GM12878 (cell line): Measurements from ENCODE around the gene HCFC1. TPM values are rescaled to one million over a fixed set of nuclear protein-coding genes. Genes with fewer than 3 reads are reported as not detected.

Source experiments
- ATAC-seq: fragments of 200-7000 bp; cut with Tn5 transposase; 3 replicates; pipeline ENCODE4 v1.9.1; 2020; ENCODE audit warnings: mild to moderate bottlenecking, moderate library complexity
- BruUV-seq: library from RNA; stranded (reverse); fragments of 400-500 nt; replicated peaks from 2 replicates; lab custom pipeline; 2021; lab: Mats Ljungman, UMichigan
- CTCF ChIA-PET: fragments of 300-600 bp; sonication (Branson Sonifier 250); formaldehyde crosslinking; extraction: SDS; loops from one replicate; lab custom pipeline; 2021; ENCODE audit warnings: inconsistent platforms; lab: Yijun Ruan, JAX
- POLR2A ChIA-PET: fragments of 350-600 bp; formaldehyde crosslinking; extraction: SDS; loops from one replicate; lab custom pipeline; 2021; ENCODE audit warnings: inconsistent platforms; lab: Charles Lee
- RAD21 ChIA-PET: fragments of 300-600 bp; sonication (Branson Sonifier 250); formaldehyde crosslinking; loops from one replicate; lab custom pipeline; 2023; ENCODE audit warnings: antibody characterized with exemption; ENCODE audit not compliant: unreplicated experiment; lab: Charles Lee
- SMC1A ChIA-PET: fragments of 300-600 bp; sonication (Branson Sonifier 250); formaldehyde crosslinking; loops from one replicate; lab custom pipeline; 2023; ENCODE audit not compliant: unreplicated experiment, uncharacterized antibody; lab: Charles Lee
- DNase-seq: peaks from one replicate; pipeline ENCODE4 v3.0.0-alpha.2; 2011; ENCODE audit warnings: low read depth, low spot score
- FAIRE-seq: peaks from 3 replicates; lab custom pipeline; 2011; peaks lifted over from hg19 to GRCh38; lab: Jason Lieb, UNC
- H2AFZ ChIP-seq: 2 replicates; pipeline ENCODE4 v1.6.0; 2011; ENCODE audit warnings: low read depth, low read length, control low read depth; ENCODE audit not compliant: control insufficient read depth
- H3K27ac ChIP-seq: 2 replicates; pipeline ENCODE4 v1.5.1; 2011; ENCODE audit warnings: control low read depth; ENCODE audit not compliant: control insufficient read depth, insufficient read depth
- H3K27me3 ChIP-seq, 2 experiments: replicated peaks in 1 of 2; 2 replicates each; pipeline versions ENCODE4 v1.6.0 to v1.6.1; 2011; ENCODE audit warnings: low read length in 1 of 2; ENCODE audit not compliant: control insufficient read depth in 2 of 2, insufficient read depth in 2 of 2
- H3K36me3 ChIP-seq, 2 experiments: 2 replicates each; pipeline ENCODE4 v1.5.1; 2011; ENCODE audit warnings: low read length in 1 of 2; ENCODE audit not compliant: control insufficient read depth in 2 of 2, insufficient read depth in 2 of 2
- H3K4me1 ChIP-seq: 2 replicates; pipeline ENCODE4 v1.6.1; 2011; ENCODE audit warnings: mild to moderate bottlenecking, low read length, moderate library complexity, mixed read lengths; ENCODE audit not compliant: control insufficient read depth, insufficient read depth
- H3K4me2 ChIP-seq: 2 replicates; pipeline ENCODE4 v1.6.0; 2011; ENCODE audit warnings: control low read depth; ENCODE audit not compliant: control insufficient read depth, insufficient read depth
- H3K4me3 ChIP-seq: fragments of 200-600 bp; sonication (generic); 2 replicates; pipeline ENCODE4 v1.5.1; 2016
- H3K79me2 ChIP-seq: 2 replicates; pipeline ENCODE4 v1.6.0; 2011; ENCODE audit warnings: low read length; ENCODE audit not compliant: control insufficient read depth, insufficient read depth
- H3K9ac ChIP-seq: 2 replicates; pipeline ENCODE4 v1.8.0; 2011; ENCODE audit warnings: low read length, control low read depth, mixed read lengths; ENCODE audit not compliant: control insufficient read depth, insufficient read depth
- H3K9me3 ChIP-seq: replicated peaks from 3 replicates; pipeline ENCODE4 v1.5.1; 2011; ENCODE audit warnings: mild to moderate bottlenecking, low read length; ENCODE audit not compliant: control insufficient read depth, insufficient read depth
- H4K20me1 ChIP-seq: 2 replicates; pipeline ENCODE4 v1.6.0; 2011; ENCODE audit not compliant: control insufficient read depth, insufficient read depth
- HCFC1 ChIP-seq: fragments of 150-350 bp; IDR thresholded peaks from 2 replicates; pipeline ENCODE4 v1.6.1; 2014; ENCODE audit warnings: low read length
- IRF4 ChIP-seq: IDR thresholded peaks from 2 replicates; pipeline ENCODE4 v1.6.1; 2011; ENCODE audit warnings: low read depth, low read length
- JUNB ChIP-seq: IDR thresholded peaks from 2 replicates; pipeline ENCODE4 v1.6.1; 2016; ENCODE audit warnings: antibody characterized with exemption, mild to moderate bottlenecking
- RBBP5 ChIP-seq: fragments of 200-600 bp; sonication (generic); conservative IDR thresholded peaks from 2 replicates; pipeline ENCODE4 v1.6.1; 2016
- RCOR1 ChIP-seq: conservative IDR thresholded peaks from 2 replicates; pipeline ENCODE4 v1.6.1; 2012; ENCODE audit warnings: low read depth, low read length, improper control_type of control experiment
- SKIL ChIP-seq: fragments of 450-650 bp; IDR thresholded peaks from 2 replicates; pipeline ENCODE4 v1.6.1; 2017; ENCODE audit warnings: mild to moderate bottlenecking, low read depth, inconsistent platforms; ENCODE audit not compliant: poor library complexity, severe bottlenecking
- WGBS: methylation state at CpG from one replicate; pipeline ENCODE4 v1.1.6; 2016; ENCODE audit warnings: low lambda C conversion rate; ENCODE audit not compliant: insufficient replicate concordance, insufficient coverage; ENCODE audit errors: missing lambda C conversion rate; 5-methylcytosine and 5-hydroxymethylcytosine counted together
- in situ Hi-C: fragments of 300-500 bp; cut with MboI; formaldehyde crosslinking; loops from 9 replicates; pipeline ENCODE4 v1.14.3; 2018; ENCODE audit warnings: mixed read lengths
- intact Hi-C: fragments of 100-400 bp; cut with micrococcal nuclease; formaldehyde crosslinking; loops from one replicate; pipeline ENCODE4 v1.14.2; 2022; ENCODE audit not compliant: unreplicated experiment
- polyA plus RNA-seq, 11 experiments: library from polyadenylated mRNA; depleted of rRNA in 4 of 11; unstranded in 6 of 11; stranded (reverse) in 5 of 11; fragments of >200 nt; fragmentation: Nextera tagmentation in 4 of 11; fragmentation: Illumina TruSeq in 1 of 11; extraction: Ambion mirVana in 4 of 11; extraction: Trizol in 1 of 11; gene quantifications; 1 replicate in 1 of 11; 2 replicates in 10 of 11; pipeline versions ENCODE4 v1.2.1 to v1.2.3, GENCODE V29; 2011 to 2016; ENCODE audit warnings: inconsistent platforms in 2 of 11, missing spikeins in 2 of 11, low read depth in 1 of 11
- total RNA-seq, 4 experiments: library from RNA; depleted of rRNA in 3 of 4; stranded (reverse); fragments of >200 nt in 3 of 4; fragmentation: Illumina TruSeq in 1 of 4; extraction: Trizol in 1 of 4; gene quantifications; 2 replicates each; pipeline versions ENCODE4 v1.2.1 to v1.2.3, GENCODE V29; 2013 to 2021
- TF ChIP-seq, protein P1 (sequence below): fragments of 450-650 bp; IDR thresholded peaks from 2 replicates; pipeline ENCODE4 v1.6.1; 2016; ENCODE audit warnings: mild to moderate bottlenecking
- TF ChIP-seq, protein P2 (sequence below): fragments of 450-650 bp; formaldehyde crosslinking; IDR thresholded peaks from 2 replicates; pipeline ENCODE4 v1.5.0; 2022; ENCODE audit warnings: mild to moderate bottlenecking, missing genetic modification characterization
- TF ChIP-seq, protein P3 (sequence below): fragments of 450-650 bp; IDR thresholded peaks from 2 replicates; pipeline ENCODE4 v1.6.1; 2017; ENCODE audit warnings: mild to moderate bottlenecking, moderate library complexity

Gene HCFC1
- total and polyA plus RNA-seq, 10 of the 15 experiments (the other 5 are each of a cell fraction or from before 2014, with no cell fraction given) = 3.9 to 92.7 (median 23.5) TPM

- ChIA-PET SMC1A (interaction anchor here (0.7 to 5.5 kb wide), 4 partner anchors 21 to 132 kb away, joined by 3 to 61 read pairs (median 12); partner anchors contain the start of genes IDH3G and SSR4), CTCF (interaction anchor here (0.6 to 8.7 kb wide), 7 partner anchors 21 to 136 kb away, joined by 3 to 172 read pairs (median 3); partner anchors contain the start of gene RENBP), RAD21 (interaction anchor here (1.1 to 6.2 kb wide), 4 partner anchors 9 to 81 kb away, joined by 3 to 48 read pairs (median 10); partner anchors contain the start of genes HCFC1 and NAA10), POLR2A (interaction anchor here (0.8 to 5.8 kb wide), 11 partner anchors 8 to 200 kb away, joined by 3 to 68 read pairs (median 4); partner anchors contain the start of genes HCFC1, NAA10 and TMEM187)
- 0% methylated on average over 3 of the region's 4 CpGs for WGBS
- Histone ChIP-seq H3K27ac (peak overlapping the region; percentile 98), H3K4me1 (peaks cover 9% of the 10 kb centered on the region; the same call in 1 of the 2 replicates), H3K9me3 (no peaks in the 10 kb centered on the region; the same call in 2 of the 3 replicates), H3K4me3 (peak overlapping the region; percentile 74), H3K27me3 (no peaks in the 10 kb centered on the region), H3K79me2 (peaks cover 39% of the 10 kb centered on the region), H3K4me2 (peak overlapping the region; percentile 93; the same call in 1 of the 2 replicates), H4K20me1 (no peaks in the 10 kb centered on the region), H3K36me3 (peaks cover 0 to 2% of the 10 kb centered on the region in 2 experiments; a peak in 3 of 4 replicates), H3K9ac (peak overlapping the region; percentile 97), H2AFZ (peak overlapping the region; percentile 17; the same call in 1 of the 2 replicates)
- BruUV-seq = no TSS peak
- in situ Hi-C loops (loop anchor here (10.0 kb wide), 1 partner anchor 58 kb away; no protein-coding TSS in a partner anchor), intact Hi-C loops (loop anchor here (2.0 to 5.0 kb wide), 4 partner anchors 44 to 446 kb away; partner anchors contain the start of genes ABCD1, BCAP31, FLNA and HCFC1)
- no peak for FAIRE-seq
- peak; percentile 1 for ATAC-seq
- no peak for DNase-seq
- TF ChIP-seq SKIL (no peak), IRF4 (0 out of 2 replicates have a peak, but pooled peaks have one; percentile 16), RBBP5 (no peak), JUNB (no peak), HCFC1 (no peak), RCOR1 (no peak)
- TF ChIP-seq, protein P1, sequence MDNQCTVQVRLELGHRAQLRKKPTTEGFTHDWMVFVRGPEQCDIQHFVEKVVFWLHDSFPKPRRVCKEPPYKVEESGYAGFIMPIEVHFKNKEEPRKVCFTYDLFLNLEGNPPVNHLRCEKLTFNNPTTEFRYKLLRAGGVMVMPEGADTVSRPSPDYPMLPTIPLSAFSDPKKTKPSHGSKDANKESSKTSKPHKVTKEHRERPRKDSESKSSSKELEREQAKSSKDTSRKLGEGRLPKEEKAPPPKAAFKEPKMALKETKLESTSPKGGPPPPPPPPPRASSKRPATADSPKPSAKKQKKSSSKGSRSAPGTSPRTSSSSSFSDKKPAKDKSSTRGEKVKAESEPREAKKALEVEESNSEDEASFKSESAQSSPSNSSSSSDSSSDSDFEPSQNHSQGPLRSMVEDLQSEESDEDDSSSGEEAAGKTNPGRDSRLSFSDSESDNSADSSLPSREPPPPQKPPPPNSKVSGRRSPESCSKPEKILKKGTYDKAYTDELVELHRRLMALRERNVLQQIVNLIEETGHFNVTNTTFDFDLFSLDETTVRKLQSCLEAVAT = peak; percentile 51; the same call in 1 of the 2 replicates
- TF ChIP-seq, protein P2, sequence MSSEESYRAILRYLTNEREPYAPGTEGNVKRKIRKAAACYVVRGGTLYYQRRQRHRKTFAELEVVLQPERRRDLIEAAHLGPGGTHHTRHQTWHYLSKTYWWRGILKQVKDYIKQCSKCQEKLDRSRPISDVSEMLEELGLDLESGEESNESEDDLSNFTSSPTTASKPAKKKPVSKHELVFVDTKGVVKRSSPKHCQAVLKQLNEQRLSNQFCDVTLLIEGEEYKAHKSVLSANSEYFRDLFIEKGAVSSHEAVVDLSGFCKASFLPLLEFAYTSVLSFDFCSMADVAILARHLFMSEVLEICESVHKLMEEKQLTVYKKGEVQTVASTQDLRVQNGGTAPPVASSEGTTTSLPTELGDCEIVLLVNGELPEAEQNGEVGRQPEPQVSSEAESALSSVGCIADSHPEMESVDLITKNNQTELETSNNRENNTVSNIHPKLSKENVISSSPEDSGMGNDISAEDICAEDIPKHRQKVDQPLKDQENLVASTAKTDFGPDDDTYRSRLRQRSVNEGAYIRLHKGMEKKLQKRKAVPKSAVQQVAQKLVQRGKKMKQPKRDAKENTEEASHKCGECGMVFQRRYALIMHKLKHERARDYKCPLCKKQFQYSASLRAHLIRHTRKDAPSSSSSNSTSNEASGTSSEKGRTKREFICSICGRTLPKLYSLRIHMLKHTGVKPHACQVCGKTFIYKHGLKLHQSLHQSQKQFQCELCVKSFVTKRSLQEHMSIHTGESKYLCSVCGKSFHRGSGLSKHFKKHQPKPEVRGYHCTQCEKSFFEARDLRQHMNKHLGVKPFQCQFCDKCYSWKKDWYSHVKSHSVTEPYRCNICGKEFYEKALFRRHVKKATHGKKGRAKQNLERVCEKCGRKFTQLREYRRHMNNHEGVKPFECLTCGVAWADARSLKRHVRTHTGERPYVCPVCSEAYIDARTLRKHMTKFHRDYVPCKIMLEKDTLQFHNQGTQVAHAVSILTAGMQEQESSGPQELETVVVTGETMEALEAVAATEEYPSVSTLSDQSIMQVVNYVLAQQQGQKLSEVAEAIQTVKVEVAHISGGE (CRISPR knock-in tag) = no peak
- TF ChIP-seq, protein P3, sequence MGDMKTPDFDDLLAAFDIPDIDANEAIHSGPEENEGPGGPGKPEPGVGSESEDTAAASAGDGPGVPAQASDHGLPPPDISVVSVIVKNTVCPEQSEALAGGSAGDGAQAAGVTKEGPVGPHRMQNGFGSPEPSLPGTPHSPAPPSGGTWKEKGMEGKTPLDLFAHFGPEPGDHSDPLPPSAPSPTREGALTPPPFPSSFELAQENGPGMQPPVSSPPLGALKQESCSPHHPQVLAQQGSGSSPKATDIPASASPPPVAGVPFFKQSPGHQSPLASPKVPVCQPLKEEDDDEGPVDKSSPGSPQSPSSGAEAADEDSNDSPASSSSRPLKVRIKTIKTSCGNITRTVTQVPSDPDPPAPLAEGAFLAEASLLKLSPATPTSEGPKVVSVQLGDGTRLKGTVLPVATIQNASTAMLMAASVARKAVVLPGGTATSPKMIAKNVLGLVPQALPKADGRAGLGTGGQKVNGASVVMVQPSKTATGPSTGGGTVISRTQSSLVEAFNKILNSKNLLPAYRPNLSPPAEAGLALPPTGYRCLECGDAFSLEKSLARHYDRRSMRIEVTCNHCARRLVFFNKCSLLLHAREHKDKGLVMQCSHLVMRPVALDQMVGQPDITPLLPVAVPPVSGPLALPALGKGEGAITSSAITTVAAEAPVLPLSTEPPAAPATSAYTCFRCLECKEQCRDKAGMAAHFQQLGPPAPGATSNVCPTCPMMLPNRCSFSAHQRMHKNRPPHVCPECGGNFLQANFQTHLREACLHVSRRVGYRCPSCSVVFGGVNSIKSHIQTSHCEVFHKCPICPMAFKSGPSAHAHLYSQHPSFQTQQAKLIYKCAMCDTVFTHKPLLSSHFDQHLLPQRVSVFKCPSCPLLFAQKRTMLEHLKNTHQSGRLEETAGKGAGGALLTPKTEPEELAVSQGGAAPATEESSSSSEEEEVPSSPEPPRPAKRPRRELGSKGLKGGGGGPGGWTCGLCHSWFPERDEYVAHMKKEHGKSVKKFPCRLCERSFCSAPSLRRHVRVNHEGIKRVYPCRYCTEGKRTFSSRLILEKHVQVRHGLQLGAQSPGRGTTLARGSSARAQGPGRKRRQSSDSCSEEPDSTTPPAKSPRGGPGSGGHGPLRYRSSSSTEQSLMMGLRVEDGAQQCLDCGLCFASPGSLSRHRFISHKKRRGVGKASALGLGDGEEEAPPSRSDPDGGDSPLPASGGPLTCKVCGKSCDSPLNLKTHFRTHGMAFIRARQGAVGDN = no peak
Observed at GRCh38 chrX:153926552-153926857, 45.1 kb downstream of the HCFC1 start.
